Keratinocyte (primary cell): Measurements from ENCODE around the gene ADD2. TPM values are rescaled to one million over a fixed set of nuclear protein-coding genes. Genes with fewer than 3 reads are reported as not detected.

Source experiments
- DNase-seq: peaks from one replicate; pipeline ENCODE4 v3.0.0-alpha.2; 2011; ENCODE audit warnings: low read depth, missing footprints, low spot score
- FAIRE-seq: peaks from 2 replicates; lab custom pipeline; 2011; peaks lifted over from hg19 to GRCh38; lab: Jason Lieb, UNC
- H2AFZ ChIP-seq: 2 replicates; pipeline ENCODE4 v1.6.0; 2012; ENCODE audit warnings: low read length, control low read depth, inconsistent platforms; ENCODE audit not compliant: control insufficient read depth
- H3K27ac ChIP-seq: 2 replicates; pipeline ENCODE4 v1.5.1; 2011; ENCODE audit warnings: low read length; ENCODE audit not compliant: control insufficient read depth, insufficient read depth
- H3K27me3 ChIP-seq: 3 replicates; pipeline ENCODE4 v1.6.0; 2011; ENCODE audit warnings: low read length; ENCODE audit not compliant: control insufficient read depth, insufficient read depth; ENCODE audit errors: extremely low read depth
- H3K36me3 ChIP-seq, 2 experiments: 2 replicates in 1 of 2; 3 replicates in 1 of 2; pipeline ENCODE4 v1.5.1; 2011; ENCODE audit warnings: low read length in 2 of 2, mild to moderate bottlenecking in 1 of 2; ENCODE audit not compliant: control insufficient read depth in 2 of 2, insufficient read depth in 2 of 2; ENCODE audit errors: extremely low read depth in 1 of 2
- H3K4me1 ChIP-seq: 3 replicates; pipeline ENCODE4 v1.5.1; 2011; ENCODE audit warnings: low read length; ENCODE audit not compliant: control insufficient read depth, insufficient read depth; ENCODE audit errors: extremely low read depth
- H3K4me2 ChIP-seq: 3 replicates; pipeline ENCODE4 v1.6.0; 2011; ENCODE audit warnings: low read depth, low read length; ENCODE audit not compliant: control insufficient read depth, insufficient read depth; ENCODE audit errors: extremely low read depth
- H3K4me3 ChIP-seq, 3 experiments: fragments of 200-600 bp in 1 of 3; sonication (generic) in 1 of 3; 2 replicates in 2 of 3; 3 replicates in 1 of 3; pipeline ENCODE4 v1.5.1; 2011 to 2016; ENCODE audit warnings: low read length in 3 of 3, mild to moderate bottlenecking in 3 of 3, control low read depth in 2 of 3, inconsistent platforms in 1 of 3, low read depth in 1 of 3, mixed read lengths in 1 of 3, mixed run types in 1 of 3, moderate library complexity in 1 of 3; ENCODE audit not compliant: control insufficient read depth in 2 of 3, insufficient read depth in 2 of 3; ENCODE audit errors: extremely low read depth in 1 of 3
- H3K79me2 ChIP-seq: 2 replicates; pipeline ENCODE4 v1.6.0; 2012; ENCODE audit warnings: low read length; ENCODE audit not compliant: control insufficient read depth, insufficient read depth
- H3K9ac ChIP-seq: 3 replicates; pipeline ENCODE4 v1.6.0; 2011; ENCODE audit warnings: low read length; ENCODE audit not compliant: control insufficient read depth, insufficient read depth; ENCODE audit errors: extremely low read depth
- H3K9me1 ChIP-seq: 3 replicates; pipeline ENCODE4 v1.6.0; 2011; ENCODE audit warnings: low read length; ENCODE audit not compliant: control insufficient read depth, insufficient read depth; ENCODE audit errors: extremely low read depth
- H3K9me3 ChIP-seq: 2 replicates; pipeline ENCODE4 v1.5.1; 2012; ENCODE audit warnings: low read depth, low read length; ENCODE audit not compliant: control insufficient read depth
- H4K20me1 ChIP-seq: 3 replicates; pipeline ENCODE4 v1.6.0; 2011; ENCODE audit warnings: low read length; ENCODE audit not compliant: control insufficient read depth, insufficient read depth; ENCODE audit errors: extremely low read depth
- EZH2 ChIP-seq: IDR thresholded peaks from one replicate; pipeline ENCODE4 v1.6.1; 2012; ENCODE audit warnings: inconsistent platforms, mild to moderate bottlenecking, low read length, moderate library complexity
- dilution Hi-C: fragments of 300-500 bp; cut with MboI; formaldehyde crosslinking; loops from one replicate; pipeline ENCODE4 v1.7.0; 2020; ENCODE audit warnings: low sequenced_read_pairs; ENCODE audit not compliant: extremely low pct_ligation_motif_present
- polyA plus RNA-seq, 5 experiments: library from polyadenylated mRNA; depleted of rRNA in 3 of 5; stranded (reverse) in 3 of 5; stranded (forward) in 1 of 5; unstranded in 1 of 5; fragments of >200 nt; gene quantifications; 1 replicate in 1 of 5; 2 replicates in 3 of 5; 3 replicates in 1 of 5; pipeline versions ENCODE4 v1.2.1 to v1.2.3, GENCODE V29; 2011 to 2012; ENCODE audit warnings: missing spikeins in 2 of 5, low read depth in 1 of 5, low replicate concordance in 1 of 5
- TF ChIP-seq, protein P1 (sequence below), 3 experiments: IDR thresholded peaks in 1 of 3; conservative IDR thresholded peaks in 1 of 3; optimal IDR thresholded peaks in 1 of 3; 2 replicates in 2 of 3; 3 replicates in 1 of 3; pipeline versions ENCODE3 to v1.5.1; 2011; ENCODE audit warnings: low read length in 3 of 3, mild to moderate bottlenecking in 3 of 3, moderate library complexity in 2 of 3, control low read depth in 1 of 3, inconsistent platforms in 1 of 3; ENCODE audit not compliant: insufficient read depth in 2 of 3; ENCODE audit errors: extremely low read depth in 1 of 3

The ADD2 gene
- polyA plus RNA-seq, 1 donor (not counting 4 experiments of a cell fraction or from before 2014, with no cell fraction given), result 0.05 TPM

DNA sequence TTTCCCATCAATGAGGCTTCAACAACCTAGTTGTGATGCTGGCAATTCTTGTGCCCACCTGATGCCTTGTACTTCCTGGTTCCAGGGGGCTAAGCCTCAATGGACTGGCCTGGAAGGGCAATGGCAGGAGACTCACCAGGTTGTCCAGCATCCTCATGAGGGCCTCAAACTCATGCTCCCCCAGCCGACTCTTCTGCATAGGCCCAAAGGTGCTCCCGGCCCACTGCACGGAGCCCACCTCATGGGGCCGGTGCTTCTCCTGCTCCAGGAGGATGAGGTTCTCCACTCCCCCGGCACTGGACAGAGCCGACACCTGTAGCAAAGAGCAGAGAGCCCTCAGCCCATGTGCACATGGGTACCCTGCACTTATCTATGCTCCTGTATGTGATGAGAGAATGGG is 84.5 kb downstream of the ADD2 start:
- H3K4me1 ChIP-seq, result no peaks in the 10 kb centered on the region
- no peaks in the 10 kb centered on the region for H3K9me1 ChIP-seq
- dilution Hi-C loops, result no loop called here
- no peak overlapping the region for H3K27ac ChIP-seq
- FAIRE-seq (no peak), DNase-seq (no peak)
- no peak overlapping the region for H3K9ac ChIP-seq
- TF ChIP-seq EZH2, result no peak
- TF ChIP-seq, protein P1, sequence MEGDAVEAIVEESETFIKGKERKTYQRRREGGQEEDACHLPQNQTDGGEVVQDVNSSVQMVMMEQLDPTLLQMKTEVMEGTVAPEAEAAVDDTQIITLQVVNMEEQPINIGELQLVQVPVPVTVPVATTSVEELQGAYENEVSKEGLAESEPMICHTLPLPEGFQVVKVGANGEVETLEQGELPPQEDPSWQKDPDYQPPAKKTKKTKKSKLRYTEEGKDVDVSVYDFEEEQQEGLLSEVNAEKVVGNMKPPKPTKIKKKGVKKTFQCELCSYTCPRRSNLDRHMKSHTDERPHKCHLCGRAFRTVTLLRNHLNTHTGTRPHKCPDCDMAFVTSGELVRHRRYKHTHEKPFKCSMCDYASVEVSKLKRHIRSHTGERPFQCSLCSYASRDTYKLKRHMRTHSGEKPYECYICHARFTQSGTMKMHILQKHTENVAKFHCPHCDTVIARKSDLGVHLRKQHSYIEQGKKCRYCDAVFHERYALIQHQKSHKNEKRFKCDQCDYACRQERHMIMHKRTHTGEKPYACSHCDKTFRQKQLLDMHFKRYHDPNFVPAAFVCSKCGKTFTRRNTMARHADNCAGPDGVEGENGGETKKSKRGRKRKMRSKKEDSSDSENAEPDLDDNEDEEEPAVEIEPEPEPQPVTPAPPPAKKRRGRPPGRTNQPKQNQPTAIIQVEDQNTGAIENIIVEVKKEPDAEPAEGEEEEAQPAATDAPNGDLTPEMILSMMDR (optimal IDR thresholded peaks at IDR 0.05 in 1 of 3, IDR thresholded peaks at IDR 0.05 in 1 of 3, conservative IDR thresholded peaks at IDR 0.05 in 1 of 3; ENCODE audit: extremely low read depth in 1 of 3, insufficient read depth in 2 of 3, low read length in 3 of 3), result no peak
- no peaks in the 10 kb centered on the region for H3K9me3 ChIP-seq
- H3K79me2 ChIP-seq, result no peaks in the 10 kb centered on the region
- H3K27me3 ChIP-seq, result peaks cover 11% of the 10 kb centered on the region
- H4K20me1 ChIP-seq, result no peaks in the 10 kb centered on the region
- H3K4me3 ChIP-seq, result no peak overlapping the region
- no peak overlapping the region for H2AFZ ChIP-seq
- H3K4me2 ChIP-seq, result no peak overlapping the region
- H3K36me3 ChIP-seq, result no peaks in the 10 kb centered on the region

DNA sequence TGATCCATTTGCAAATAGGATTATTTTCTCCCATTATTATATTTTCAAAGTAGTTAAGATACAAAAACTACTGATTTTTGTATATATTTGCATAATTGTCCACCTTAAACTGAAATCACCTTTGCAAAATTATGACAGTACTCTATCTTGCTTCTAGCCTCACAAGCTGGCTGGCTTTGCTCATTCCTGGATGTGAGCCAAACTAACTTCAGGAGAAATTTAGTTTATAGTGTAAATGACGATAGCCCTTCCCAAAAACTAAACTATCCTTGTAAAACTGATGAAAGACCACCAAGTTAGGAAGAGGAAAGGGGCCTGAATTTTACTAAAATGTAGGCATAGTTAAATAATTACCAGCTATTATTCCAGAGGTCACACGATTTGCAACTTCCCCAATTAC is 87.3 kb downstream of the ADD2 start:
- Histone ChIP-seq H4K20me1 (no peaks in the 10 kb centered on the region), H3K4me2 (no peak overlapping the region), H3K79me2 (no peaks in the 10 kb centered on the region), H3K36me3 (no peaks in the 10 kb centered on the region), H3K4me1 (no peaks in the 10 kb centered on the region), H3K27me3 (peaks cover 2% of the 10 kb centered on the region), H2AFZ (no peak overlapping the region), H3K9ac (no peak overlapping the region), H3K9me1 (no peaks in the 10 kb centered on the region), H3K4me3 (no peak overlapping the region), H3K27ac (no peak overlapping the region), H3K9me3 (no peaks in the 10 kb centered on the region)
- TF ChIP-seq EZH2, result no peak
- TF ChIP-seq, protein P1 (optimal IDR thresholded peaks at IDR 0.05 in 1 of 3, IDR thresholded peaks at IDR 0.05 in 1 of 3, conservative IDR thresholded peaks at IDR 0.05 in 1 of 3; ENCODE audit: extremely low read depth in 1 of 3, insufficient read depth in 2 of 3, low read length in 3 of 3), result no peak
- FAIRE-seq, result no peak
- DNase-seq, result no peak
- dilution Hi-C loops, result no loop called here
